ENCODE data around the gene BTRC. TPM values are rescaled to one million over a fixed set of nuclear protein-coding genes. Genes with fewer than 3 reads are reported as not detected.

The BTRC gene
- total RNA-seq, 1 experiment from 2014 or later = 29.1 TPM

- ChIA-PET RAD21 (ENCODE audit: low non-redundant PET in 1 of 2, low total read pairs in 2 of 2, uncharacterized antibody in 2 of 2, unreplicated experiment in 2 of 2) (no interaction called here), POLR2A (no interaction called here), CTCF (no interaction called here)
- no peaks in the 10 kb centered on the region for H3K9me2 ChIP-seq (ENCODE audit: insufficient read depth)
- H3K79me2 ChIP-seq (ENCODE audit: insufficient read depth, low read length) = no peaks in the 10 kb centered on the region
- H3K36me3 ChIP-seq (ENCODE audit: control insufficient read depth in 1 of 2, insufficient read depth in 2 of 2, low read length in 2 of 2) = no peaks in the 10 kb centered on the region
- DNase-seq (ENCODE audit: low read depth, low spot score) = no peak
- no peak for ATAC-seq
- intact Hi-C loops (cut with micrococcal nuclease) = no loop called here
- H3K9ac ChIP-seq (ENCODE audit: low read length) = no peak overlapping the region
- no peaks in the 10 kb centered on the region for H3K4me1 ChIP-seq (ENCODE audit: control insufficient read depth in 1 of 2, insufficient read depth in 2 of 2, low read length in 2 of 2)
- no peaks in the 10 kb centered on the region for H3K27me3 ChIP-seq (ENCODE audit: insufficient read depth, low read length)
- H2AFZ ChIP-seq (ENCODE audit: low read depth, low read length, poor library complexity, severe bottlenecking) = no peak overlapping the region
- no peak overlapping the region for H3K4me2 ChIP-seq (ENCODE audit: low read length)
- TF ChIP-seq CTCF (IDR thresholded peaks at IDR 0.05 in 2 of 3, conservative IDR thresholded peaks at IDR 0.05 in 1 of 3; ENCODE audit: borderline replicate concordance in 1 of 3, insufficient read depth in 1 of 3, low read depth in 2 of 3, low read length in 2 of 3) = no peak
- H3K9me3 ChIP-seq (ENCODE audit: control insufficient read depth in 1 of 2, insufficient read depth in 1 of 2, low read depth in 1 of 2, low read length in 2 of 2) = no peaks in the 10 kb centered on the region
- H3K4me3 ChIP-seq (replicated peaks in 1 of 2; ENCODE audit: low read depth in 1 of 2, low read length in 2 of 2) = no peak overlapping the region
- H3K27ac ChIP-seq (ENCODE audit: low read depth, low read length) = no peak overlapping the region
- BruUV-seq (replicated peaks) = no TSS peak
- no peaks in the 10 kb centered on the region for H4K20me1 ChIP-seq (ENCODE audit: insufficient read depth)
These were observed 16.1 kb upstream of the BTRC start for GRCh38 chr10:101337836-101338235.

GRCh38 chr10:101341438-101341837, 12.5 kb upstream of the BTRC start:
- Histone ChIP-seq H3K36me3 (ENCODE audit: control insufficient read depth in 1 of 2, insufficient read depth in 2 of 2, low read length in 2 of 2) (no peaks in the 10 kb centered on the region), H3K4me2 (ENCODE audit: low read length) (no peak overlapping the region), H3K79me2 (ENCODE audit: insufficient read depth, low read length) (no peaks in the 10 kb centered on the region), H3K27me3 (ENCODE audit: insufficient read depth, low read length) (no peaks in the 10 kb centered on the region), H3K27ac (ENCODE audit: low read depth, low read length) (no peak overlapping the region), H3K9me2 (ENCODE audit: insufficient read depth) (no peaks in the 10 kb centered on the region), H3K4me3 (replicated peaks in 1 of 2; ENCODE audit: low read depth in 1 of 2, low read length in 2 of 2) (no peak overlapping the region), H3K9me3 (ENCODE audit: control insufficient read depth in 1 of 2, insufficient read depth in 1 of 2, low read depth in 1 of 2, low read length in 2 of 2) (no peaks in the 10 kb centered on the region), H2AFZ (ENCODE audit: low read depth, low read length, poor library complexity, severe bottlenecking) (no peak overlapping the region), H3K9ac (ENCODE audit: low read length) (no peak overlapping the region), H4K20me1 (ENCODE audit: insufficient read depth) (no peaks in the 10 kb centered on the region), H3K4me1 (ENCODE audit: control insufficient read depth in 1 of 2, insufficient read depth in 2 of 2, low read length in 2 of 2) (no peaks in the 10 kb centered on the region)
- ChIA-PET RAD21 (ENCODE audit: low non-redundant PET in 1 of 2, low total read pairs in 2 of 2, uncharacterized antibody in 2 of 2, unreplicated experiment in 2 of 2) (no interaction called here), POLR2A (no interaction called here), CTCF (no interaction called here)
- no peak for DNase-seq (ENCODE audit: low read depth, low spot score)
- intact Hi-C loops (cut with micrococcal nuclease) = no loop called here
- ATAC-seq = no peak
- no TSS peak for BruUV-seq (replicated peaks)
- TF ChIP-seq EGR1 (IDR thresholded peaks at IDR 0.05; ENCODE audit: low read depth) (no peak), CBX3 (IDR thresholded peaks at IDR 0.05; ENCODE audit: low read depth) (no peak), REST (IDR thresholded peaks at IDR 0.05; ENCODE audit: low read depth) (no peak), SIN3A (IDR thresholded peaks at IDR 0.05; ENCODE audit: low read depth) (no peak)

All from HCT116 (cell line).